ENCODE measurements around the gene PIK3CD.
"Not testable (repeated sequence)": the region's sequence is repeated elsewhere in the genome, so short reads cannot be mapped to it uniquely, and the experiment has no call there.

The PIK3CD gene

GRCh38 chr1:9621032-9621431, 30.5 kb upstream of the PIK3CD start:
- DNase-seq (ENCODE audit: low read depth): no peak

GRCh38 chr1:9624081-9624480, 27.4 kb upstream of the PIK3CD start:
- no peak for DNase-seq (ENCODE audit: low read depth)

- DNase-seq (ENCODE audit: low read depth): not testable (repeated sequence)
These were observed 26.5 kb upstream of the PIK3CD start for GRCh38 chr1:9625030-9625429.

DNA sequence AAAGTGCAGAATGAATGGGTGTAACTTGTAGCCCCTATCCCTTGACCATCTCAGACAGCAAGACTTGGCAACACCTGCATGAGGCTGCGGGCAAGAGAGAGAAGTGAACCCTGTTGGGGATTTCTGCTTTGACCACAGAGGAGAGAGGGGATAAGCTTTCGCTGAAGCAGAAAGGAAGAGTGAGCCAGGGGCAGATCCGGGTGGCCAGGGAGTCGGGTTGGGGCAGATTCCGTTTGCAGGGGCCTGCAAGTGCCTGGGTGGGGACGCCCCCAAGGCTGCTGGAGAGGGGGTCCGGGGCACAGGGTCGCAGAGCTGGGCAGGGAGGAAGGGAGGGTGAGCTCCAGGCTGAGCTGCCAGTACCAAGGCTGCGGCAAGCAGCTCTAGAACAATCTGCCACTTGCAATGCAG, 25.3 kb upstream of the PIK3CD start:
- no peak for DNase-seq (ENCODE audit: low read depth)

GRCh38 chr1:9628541-9629444, 22.7 kb upstream of the PIK3CD start:
- DNase-seq (ENCODE audit: low read depth): peak; percentile 38

- peak; percentile 58 for DNase-seq (ENCODE audit: low read depth)
These were observed 21.9 kb upstream of the PIK3CD start for GRCh38 chr1:9629445-9630201.

DNA sequence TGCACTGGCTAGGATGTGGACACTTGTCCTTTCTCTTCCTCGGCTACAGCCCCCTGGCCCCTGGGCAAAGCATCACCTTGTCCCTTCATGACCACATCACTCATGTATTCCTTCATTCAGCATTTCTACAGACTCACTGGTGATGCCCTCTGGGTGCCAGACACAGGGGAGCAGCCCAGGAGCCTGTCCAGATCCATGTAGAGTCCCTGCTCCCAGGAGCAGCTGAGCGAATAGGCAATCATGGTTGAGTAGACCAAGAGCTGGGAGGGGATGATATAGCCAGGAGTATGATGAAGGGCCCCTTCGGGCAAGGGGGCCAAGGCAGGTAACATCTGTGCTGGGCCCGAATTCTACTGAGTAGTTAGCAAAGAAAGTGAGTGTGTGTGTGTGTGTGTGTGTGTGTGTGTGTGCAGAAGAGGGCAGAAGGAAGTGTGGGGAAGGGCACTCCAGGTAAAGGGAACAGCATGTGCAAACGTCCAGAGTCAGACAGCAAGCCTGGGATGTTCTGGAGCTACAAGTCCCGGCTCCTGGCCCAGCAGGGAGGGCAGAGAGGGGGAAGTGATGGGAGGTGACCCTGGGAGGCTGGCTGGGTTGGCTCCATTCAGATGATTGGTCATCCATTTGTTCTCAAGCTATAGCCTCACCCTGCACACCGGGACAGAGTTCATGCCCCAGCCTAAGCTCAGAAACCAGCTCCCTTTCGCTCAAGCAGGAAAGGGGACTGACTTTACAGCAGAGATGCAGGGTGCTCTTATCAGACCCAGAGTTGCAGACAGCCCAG, 21.0 kb upstream of the PIK3CD start:
- DNase-seq (ENCODE audit: low read depth): no peak

DNA sequence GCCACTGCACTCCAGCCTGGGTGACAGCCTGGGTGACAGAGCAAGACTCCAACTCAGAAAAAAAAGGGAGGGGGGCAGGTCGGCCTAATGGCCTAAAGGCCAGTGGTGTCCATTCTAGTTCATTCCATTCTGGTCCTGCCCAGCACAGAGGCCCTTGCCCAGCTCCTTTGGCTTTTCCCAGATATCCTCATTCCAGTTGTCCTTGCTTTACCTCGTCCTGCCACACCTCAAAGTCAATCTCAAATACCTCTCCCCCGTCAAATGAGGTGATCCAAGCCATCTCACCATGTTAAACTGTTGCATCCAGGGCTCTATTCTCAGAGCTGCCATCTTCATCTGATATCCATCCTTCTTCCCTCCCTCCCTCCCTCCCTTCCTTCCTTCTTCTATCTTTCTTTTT, 19.9 kb upstream of the PIK3CD start:
- DNase-seq (ENCODE audit: low read depth): no peak

- DNase-seq (ENCODE audit: low read depth): no peak
These were observed 18.0 kb upstream of the PIK3CD start for GRCh38 chr1:9633493-9633892.

- no peak for DNase-seq (ENCODE audit: low read depth)
These were observed 16.9 kb upstream of the PIK3CD start for GRCh38 chr1:9634582-9634981.

DNA sequence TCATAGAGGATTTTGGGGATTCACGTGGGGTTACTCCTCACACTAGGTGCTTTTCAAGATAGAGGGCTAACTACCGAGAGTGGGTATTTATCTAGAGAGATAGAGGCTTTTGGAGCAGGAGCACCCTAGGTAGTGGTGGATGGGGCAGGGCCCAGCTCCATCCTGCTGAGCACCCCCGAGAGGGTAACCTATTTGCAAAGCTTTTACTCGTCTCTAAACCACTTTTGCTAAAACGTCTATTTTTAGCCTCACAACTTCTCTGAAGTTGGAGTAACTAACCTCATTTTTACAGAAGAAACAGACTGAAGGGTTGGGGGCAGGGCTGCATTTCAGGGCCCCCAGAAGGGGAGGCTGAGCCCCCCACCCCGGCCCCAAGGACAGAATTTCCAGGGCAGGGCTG, 12.3 kb upstream of the PIK3CD start:
- DNase-seq (ENCODE audit: low read depth): no peak

- no peak for DNase-seq (ENCODE audit: low read depth)
These were observed 7.9 kb upstream of the PIK3CD start for GRCh38 chr1:9643351-9644256.

DNA sequence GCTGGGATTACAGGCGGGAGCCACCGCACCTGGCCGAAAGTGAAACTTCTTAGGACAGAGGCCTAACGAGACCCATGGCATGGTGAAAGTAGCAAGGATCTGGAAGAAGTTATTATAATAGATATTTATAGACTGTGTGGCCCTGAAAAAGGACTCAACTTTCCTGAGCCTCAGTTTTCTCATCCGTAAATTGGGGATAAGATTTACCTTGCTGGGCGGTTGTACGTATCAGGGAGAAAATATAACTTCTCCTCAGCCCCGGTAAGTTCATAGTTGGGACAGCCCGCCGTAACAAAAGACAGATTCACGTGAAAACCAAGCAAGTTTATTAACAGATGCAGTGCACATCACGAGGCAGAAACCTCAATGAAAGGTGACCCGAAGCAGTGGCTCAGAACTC, 5.5 kb upstream of the PIK3CD start:
- DNase-seq (ENCODE audit: low read depth): no peak

GRCh38 chr1:9648171-9648570, 3.4 kb upstream of the PIK3CD start:
- DNase-seq (ENCODE audit: low read depth): no peak

- no peak for DNase-seq (ENCODE audit: low read depth)
These were observed 1.8 kb upstream of the PIK3CD start for GRCh38 chr1:9649769-9650168.

DNA sequence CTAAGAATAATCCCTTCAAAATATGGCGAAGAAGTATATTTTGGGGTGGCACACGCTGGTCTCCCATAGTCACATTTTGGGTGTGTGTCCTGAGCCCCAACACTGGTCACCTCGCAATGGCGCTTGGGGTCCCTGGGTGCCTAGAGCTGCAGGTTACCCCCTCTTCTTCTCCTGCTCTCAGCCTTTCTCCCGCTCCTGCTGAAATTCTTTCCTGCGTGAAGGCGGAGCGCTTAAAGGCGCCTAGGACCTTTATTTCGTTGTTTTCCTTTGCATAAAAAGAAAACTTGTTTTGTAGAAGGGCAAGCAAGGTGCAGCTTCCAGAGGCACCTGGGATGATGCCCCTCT, 339 bp upstream of the PIK3CD start:
- DNase-seq (ENCODE audit: low read depth): no peak

GRCh38 chr1:9652379-9653209, 1.1 kb downstream of the PIK3CD start:
- no peak for DNase-seq (ENCODE audit: low read depth)

GRCh38 chr1:9653210-9653490, 1.6 kb downstream of the PIK3CD start:
- DNase-seq (ENCODE audit: low read depth): no peak

- DNase-seq (ENCODE audit: low read depth): no peak
These were observed 2.0 kb downstream of the PIK3CD start for GRCh38 chr1:9653491-9654050.

GRCh38 chr1:9654051-9654833, 2.7 kb downstream of the PIK3CD start:
- DNase-seq (ENCODE audit: low read depth): no peak
